AG04449 (cell line): Measurements from ENCODE around the gene MICU2.
"Not testable (repeated sequence)": the region's sequence is repeated elsewhere in the genome, so short reads cannot be mapped to it uniquely, and the experiment has no call there.

ENCODE experiments used
- CTCF ChIA-PET: fragments of 350-600 bp; formaldehyde crosslinking; extraction: SDS; loops from one replicate; lab custom pipeline; 2021; ENCODE audit warnings: antibody characterized with exemption; lab: Yijun Ruan, JAX
- POLR2A ChIA-PET: fragments of 400-600, 350-600 bp; formaldehyde crosslinking; extraction: SDS; loops from one replicate; lab custom pipeline; 2020; ENCODE audit warnings: antibody characterized with exemption, inconsistent platforms; lab: Yijun Ruan, JAX
- DNase-seq: peaks from one replicate; pipeline ENCODE4 v3.0.0-alpha.2; 2010; ENCODE audit warnings: low read depth, low spot score
- H3K4me3 ChIP-seq: 2 replicates; pipeline ENCODE4 v1.5.1; 2011; ENCODE audit warnings: low read depth, mild to moderate bottlenecking, control low read depth, low read length
- TF ChIP-seq, protein P1 (sequence below): IDR thresholded peaks from one replicate; pipeline ENCODE4 v1.5.1; 2011; ENCODE audit warnings: mild to moderate bottlenecking, moderate library complexity, low read length, control low read depth, inconsistent platforms; ENCODE audit not compliant: insufficient read depth; ENCODE audit errors: missing control alignments

MICU2 gene

GRCh38 chr13:21606796-21607195 is 2.8 kb upstream of the MICU2 start:
- DNase-seq: no peak
- ChIA-PET POLR2A (no interaction called here), CTCF (interaction anchor here (1.0 to 1.8 kb wide), 2 partner anchors 12 to 31 kb away, joined by 3 to 5 read pairs; no protein-coding TSS in a partner anchor)
- TF ChIP-seq, protein P1, sequence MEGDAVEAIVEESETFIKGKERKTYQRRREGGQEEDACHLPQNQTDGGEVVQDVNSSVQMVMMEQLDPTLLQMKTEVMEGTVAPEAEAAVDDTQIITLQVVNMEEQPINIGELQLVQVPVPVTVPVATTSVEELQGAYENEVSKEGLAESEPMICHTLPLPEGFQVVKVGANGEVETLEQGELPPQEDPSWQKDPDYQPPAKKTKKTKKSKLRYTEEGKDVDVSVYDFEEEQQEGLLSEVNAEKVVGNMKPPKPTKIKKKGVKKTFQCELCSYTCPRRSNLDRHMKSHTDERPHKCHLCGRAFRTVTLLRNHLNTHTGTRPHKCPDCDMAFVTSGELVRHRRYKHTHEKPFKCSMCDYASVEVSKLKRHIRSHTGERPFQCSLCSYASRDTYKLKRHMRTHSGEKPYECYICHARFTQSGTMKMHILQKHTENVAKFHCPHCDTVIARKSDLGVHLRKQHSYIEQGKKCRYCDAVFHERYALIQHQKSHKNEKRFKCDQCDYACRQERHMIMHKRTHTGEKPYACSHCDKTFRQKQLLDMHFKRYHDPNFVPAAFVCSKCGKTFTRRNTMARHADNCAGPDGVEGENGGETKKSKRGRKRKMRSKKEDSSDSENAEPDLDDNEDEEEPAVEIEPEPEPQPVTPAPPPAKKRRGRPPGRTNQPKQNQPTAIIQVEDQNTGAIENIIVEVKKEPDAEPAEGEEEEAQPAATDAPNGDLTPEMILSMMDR: no peak
- H3K4me3 ChIP-seq: no peak overlapping the region

GRCh38 chr13:21606251-21606650 is 2.3 kb upstream of the MICU2 start:
- H3K4me3 ChIP-seq: no peak overlapping the region
- no peak for DNase-seq
- CTCF ChIA-PET: interaction anchor here (1.0 to 1.8 kb wide), 2 partner anchors 13 to 32 kb away, joined by 3 to 5 read pairs; no protein-coding TSS in a partner anchor
- POLR2A ChIA-PET: no interaction called here
- TF ChIP-seq, protein P1: no peak

DNA sequence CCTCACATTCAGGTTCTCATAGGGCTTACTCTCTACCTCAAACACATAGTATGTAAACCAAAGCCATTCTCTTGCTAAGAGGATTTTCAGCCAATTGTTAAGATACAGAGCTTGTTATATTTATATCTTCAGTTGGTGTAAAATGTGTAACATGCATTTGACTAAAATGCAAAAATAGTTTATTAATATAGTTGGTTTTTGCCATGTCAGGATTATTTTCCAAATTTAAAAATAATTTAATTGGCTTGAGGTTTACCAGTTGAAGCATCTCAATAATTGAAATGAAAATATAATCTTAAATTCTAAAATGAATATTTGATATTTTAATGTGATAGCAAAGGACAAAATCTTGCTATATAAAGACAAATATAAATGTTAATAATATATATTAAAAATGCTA is 7.2 kb downstream of the MICU2 start:
- POLR2A ChIA-PET: no interaction called here
- no peak for DNase-seq
- CTCF ChIA-PET: no interaction called here
- TF ChIP-seq, protein P1: no peak
- H3K4me3 ChIP-seq: no peak overlapping the region

GRCh38 chr13:21595546-21595822 is 8.5 kb downstream of the MICU2 start:
- DNase-seq: no peak
- CTCF ChIA-PET: no interaction called here
- H3K4me3 ChIP-seq: no peak overlapping the region
- POLR2A ChIA-PET: no interaction called here
- TF ChIP-seq, protein P1: no peak

DNA sequence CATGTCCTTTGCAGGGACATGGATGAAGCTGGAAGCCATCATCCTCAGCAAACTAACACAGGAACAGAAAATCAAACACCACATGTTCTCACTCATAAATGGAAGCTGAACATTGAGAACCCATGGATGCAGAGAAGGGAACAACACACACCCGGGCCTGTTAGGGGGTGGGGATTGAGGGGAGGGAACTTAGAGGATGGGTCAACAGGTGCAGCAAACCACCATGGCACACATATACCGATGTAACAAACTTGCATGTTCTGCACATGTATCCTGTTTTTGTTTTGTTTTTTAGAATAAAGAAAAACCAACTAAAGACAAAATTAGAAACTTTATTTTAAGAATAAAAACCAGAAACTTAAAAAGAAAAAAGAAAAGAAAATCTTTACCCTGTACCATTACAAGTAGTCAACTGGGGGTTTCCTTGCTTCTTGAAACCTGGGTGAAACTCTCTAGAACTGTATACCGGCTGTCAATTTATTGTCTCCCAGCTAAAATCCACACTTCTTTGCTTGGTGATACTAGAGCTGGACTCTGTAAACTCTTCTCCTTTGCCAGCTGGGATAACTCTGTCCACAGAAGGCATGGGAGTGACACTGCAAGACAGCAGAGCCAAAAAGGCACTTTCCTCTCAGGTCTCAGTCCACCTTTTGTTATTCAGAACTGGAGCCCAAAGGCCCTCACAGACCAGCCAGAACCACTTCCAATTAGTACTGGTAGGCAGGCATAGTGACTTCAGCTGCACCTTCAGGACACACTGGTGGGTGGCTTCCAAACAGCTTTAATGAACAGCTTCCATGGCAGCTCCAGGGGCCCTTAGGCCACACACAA is 9.0 kb downstream of the MICU2 start:
- no peak overlapping the region for H3K4me3 ChIP-seq
- POLR2A ChIA-PET: no interaction called here
- CTCF ChIA-PET: interaction anchor here (0.8 kb wide), 1 partner anchor 10 kb away, joined by 3 read pairs; no protein-coding TSS in a partner anchor
- no peak for DNase-seq
- TF ChIP-seq, protein P1: no peak

DNA sequence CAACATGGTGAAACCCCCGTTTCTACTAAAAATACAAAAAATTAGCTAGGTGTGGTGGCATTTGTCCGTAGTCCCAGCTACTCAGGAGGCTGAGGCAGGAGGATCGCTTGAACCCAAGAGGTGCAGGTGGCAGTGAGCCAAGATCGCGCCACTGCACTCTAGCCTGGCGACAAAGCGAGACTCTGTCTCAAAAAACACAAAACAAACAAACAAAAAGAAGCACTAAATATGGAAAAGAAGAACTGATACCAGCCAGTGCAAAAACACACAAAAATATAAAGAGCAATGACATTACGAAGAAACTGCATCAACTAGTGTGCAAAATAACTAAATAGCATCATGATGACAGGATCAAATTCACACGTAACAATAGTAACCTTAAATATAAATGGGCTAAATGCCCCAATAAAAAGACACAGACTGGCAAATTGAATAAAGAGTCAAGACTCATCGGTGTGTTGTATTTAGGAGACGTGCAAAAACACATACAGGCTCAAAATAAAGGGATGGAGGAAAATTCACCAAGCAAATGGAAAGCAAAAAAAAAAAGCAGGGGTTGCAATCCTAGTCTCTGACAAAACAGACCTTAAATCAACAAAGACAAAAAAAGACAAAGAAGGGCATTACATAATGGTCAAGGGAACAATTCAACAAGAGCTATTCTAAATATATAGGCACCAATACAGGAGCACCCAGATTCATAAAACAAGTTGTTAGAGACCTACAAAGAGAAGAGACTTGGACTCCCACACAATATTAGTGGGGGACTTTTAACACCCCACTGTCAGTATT is 13.1 kb downstream of the MICU2 start:
- H3K4me3 ChIP-seq, POLR2A ChIA-PET, DNase-seq: not testable (repeated sequence)
- CTCF ChIA-PET: interaction anchor here (2.5 kb wide), 1 partner anchor 13 kb away, joined by 9 read pairs; the partner anchor contains the start of gene MICU2
